GM12892 (cell line): ENCODE results near the gene PPARD.

Experiments used
- POLR2A ChIP-seq: IDR thresholded peaks from 2 replicates; pipeline ENCODE4 v1.6.1; 2011; ENCODE audit warnings: low read depth, low read length, control low read depth
- POLR2AphosphoS5 ChIP-seq: IDR thresholded peaks from 2 replicates; pipeline ENCODE4 v1.6.1; 2011; ENCODE audit warnings: low read depth, low read length, control low read depth

- TF ChIP-seq POLR2AphosphoS5, result no peak
- no peak for TF ChIP-seq POLR2A
Observed at GRCh38 chr6:35428421-35429149, 86.2 kb downstream of the PPARD start.
